GM12878 (cell line): ENCODE results near the gene UFC1. TPM values are rescaled to one million over a fixed set of nuclear protein-coding genes. Genes with fewer than 3 reads are reported as not detected.

Experiments
- ATAC-seq: fragments of 200-7000 bp; cut with Tn5 transposase; 3 replicates; pipeline ENCODE4 v1.9.1; 2020; ENCODE audit warnings: mild to moderate bottlenecking, moderate library complexity
- BruUV-seq: library from RNA; stranded (reverse); fragments of 400-500 nt; replicated peaks from 2 replicates; lab custom pipeline; 2021; lab: Mats Ljungman, UMichigan
- CTCF ChIA-PET: fragments of 300-600 bp; sonication (Branson Sonifier 250); formaldehyde crosslinking; extraction: SDS; loops from one replicate; lab custom pipeline; 2021; ENCODE audit warnings: inconsistent platforms; lab: Yijun Ruan, JAX
- POLR2A ChIA-PET: fragments of 350-600 bp; formaldehyde crosslinking; extraction: SDS; loops from one replicate; lab custom pipeline; 2021; ENCODE audit warnings: inconsistent platforms; lab: Charles Lee
- RAD21 ChIA-PET: fragments of 300-600 bp; sonication (Branson Sonifier 250); formaldehyde crosslinking; loops from one replicate; lab custom pipeline; 2023; ENCODE audit warnings: antibody characterized with exemption; ENCODE audit not compliant: unreplicated experiment; lab: Charles Lee
- SMC1A ChIA-PET: fragments of 300-600 bp; sonication (Branson Sonifier 250); formaldehyde crosslinking; loops from one replicate; lab custom pipeline; 2023; ENCODE audit not compliant: unreplicated experiment, uncharacterized antibody; lab: Charles Lee
- DNase-seq: peaks from one replicate; pipeline ENCODE4 v3.0.0-alpha.2; 2011; ENCODE audit warnings: low read depth, low spot score
- FAIRE-seq: peaks from 3 replicates; lab custom pipeline; 2011; peaks lifted over from hg19 to GRCh38; lab: Jason Lieb, UNC
- H2AFZ ChIP-seq: 2 replicates; pipeline ENCODE4 v1.6.0; 2011; ENCODE audit warnings: low read depth, low read length, control low read depth; ENCODE audit not compliant: control insufficient read depth
- H3K27ac ChIP-seq: 2 replicates; pipeline ENCODE4 v1.5.1; 2011; ENCODE audit warnings: control low read depth; ENCODE audit not compliant: control insufficient read depth, insufficient read depth
- H3K27me3 ChIP-seq, 2 experiments: replicated peaks in 1 of 2; 2 replicates each; pipeline versions ENCODE4 v1.6.0 to v1.6.1; 2011; ENCODE audit warnings: low read length in 1 of 2; ENCODE audit not compliant: control insufficient read depth in 2 of 2, insufficient read depth in 2 of 2
- H3K36me3 ChIP-seq, 2 experiments: 2 replicates each; pipeline ENCODE4 v1.5.1; 2011; ENCODE audit warnings: low read length in 1 of 2; ENCODE audit not compliant: control insufficient read depth in 2 of 2, insufficient read depth in 2 of 2
- H3K4me1 ChIP-seq: 2 replicates; pipeline ENCODE4 v1.6.1; 2011; ENCODE audit warnings: mild to moderate bottlenecking, low read length, moderate library complexity, mixed read lengths; ENCODE audit not compliant: control insufficient read depth, insufficient read depth
- H3K4me2 ChIP-seq: 2 replicates; pipeline ENCODE4 v1.6.0; 2011; ENCODE audit warnings: control low read depth; ENCODE audit not compliant: control insufficient read depth, insufficient read depth
- H3K4me3 ChIP-seq: fragments of 200-600 bp; sonication (generic); 2 replicates; pipeline ENCODE4 v1.5.1; 2016
- H3K79me2 ChIP-seq: 2 replicates; pipeline ENCODE4 v1.6.0; 2011; ENCODE audit warnings: low read length; ENCODE audit not compliant: control insufficient read depth, insufficient read depth
- H3K9ac ChIP-seq: 2 replicates; pipeline ENCODE4 v1.8.0; 2011; ENCODE audit warnings: low read length, control low read depth, mixed read lengths; ENCODE audit not compliant: control insufficient read depth, insufficient read depth
- H3K9me3 ChIP-seq: replicated peaks from 3 replicates; pipeline ENCODE4 v1.5.1; 2011; ENCODE audit warnings: mild to moderate bottlenecking, low read length; ENCODE audit not compliant: control insufficient read depth, insufficient read depth
- H4K20me1 ChIP-seq: 2 replicates; pipeline ENCODE4 v1.6.0; 2011; ENCODE audit not compliant: control insufficient read depth, insufficient read depth
- BMI1 ChIP-seq: fragments of 450-650 bp; IDR thresholded peaks from 2 replicates; pipeline ENCODE4 v1.6.1; 2016; ENCODE audit warnings: mild to moderate bottlenecking, moderate library complexity, borderline replicate concordance
- CHD4 ChIP-seq: fragments of 200-600 bp; sonication (generic); IDR thresholded peaks from 2 replicates; pipeline ENCODE4 v1.6.1; 2016; ENCODE audit warnings: mild to moderate bottlenecking
- CTCF ChIP-seq, 3 experiments: IDR thresholded peaks in 2 of 3; conservative IDR thresholded peaks in 1 of 3; 2 replicates each; pipeline ENCODE4 v1.5.1; 2011; ENCODE audit warnings: low read depth in 3 of 3, low read length in 3 of 3, mild to moderate bottlenecking in 3 of 3, control low read depth in 2 of 3, moderate library complexity in 2 of 3, inconsistent platforms in 1 of 3, mixed read lengths in 1 of 3; ENCODE audit not compliant: control insufficient read depth in 2 of 3, insufficient read depth in 1 of 3; ENCODE audit errors: extremely low read depth in 1 of 3
- E2F4 ChIP-seq: IDR thresholded peaks from 2 replicates; pipeline ENCODE4 v1.6.1; 2012; ENCODE audit warnings: low read depth, low read length, improper control_type of control experiment
- EED ChIP-seq: sonication (generic); IDR thresholded peaks from 2 replicates; pipeline ENCODE4 v1.6.1; 2016; ENCODE audit warnings: antibody characterized with exemption, low read depth
- FOS ChIP-seq: IDR thresholded peaks from 3 replicates; pipeline ENCODE4 v1.6.1; 2011; ENCODE audit warnings: borderline replicate concordance; ENCODE audit not compliant: insufficient read length; ENCODE audit errors: extremely low read depth
- IKZF1 ChIP-seq: fragments of 450-650 bp; conservative IDR thresholded peaks from 2 replicates; pipeline ENCODE4 v1.6.1; 2017; ENCODE audit warnings: antibody characterized with exemption, mild to moderate bottlenecking
- MXI1 ChIP-seq: fragments of 150-350 bp; IDR thresholded peaks from 2 replicates; pipeline ENCODE4 v1.6.1; 2011; ENCODE audit warnings: low read depth, mild to moderate bottlenecking, inconsistent platforms, low read length, improper control_type of control experiment
- NFYA ChIP-seq: IDR thresholded peaks from 2 replicates; pipeline ENCODE4 v1.6.1; 2011; ENCODE audit warnings: low read depth, mild to moderate bottlenecking, low read length, improper control_type of control experiment, borderline replicate concordance
- NR2C1 ChIP-seq: fragments of 450-650 bp; IDR thresholded peaks from 2 replicates; pipeline ENCODE4 v1.6.1; 2017; ENCODE audit warnings: antibody characterized with exemption, mild to moderate bottlenecking, moderate library complexity
- NR2F1 ChIP-seq: fragments of 450-650 bp; conservative IDR thresholded peaks from 2 replicates; pipeline ENCODE4 v1.6.1; 2017; ENCODE audit warnings: mild to moderate bottlenecking
- PAX5 ChIP-seq: IDR thresholded peaks from 2 replicates; pipeline ENCODE4 v1.6.1; 2011; ENCODE audit warnings: low read depth, low read length, borderline replicate concordance
- RAD51 ChIP-seq: fragments of 450-650 bp; IDR thresholded peaks from 2 replicates; pipeline ENCODE4 v1.6.1; 2016; ENCODE audit warnings: moderate library complexity, mild to moderate bottlenecking, inconsistent platforms
- RUNX3 ChIP-seq: IDR thresholded peaks from 2 replicates; pipeline ENCODE4 v1.6.1; 2012; ENCODE audit warnings: low read length, inconsistent platforms
- SMAD1 ChIP-seq: fragments of 450-650 bp; IDR thresholded peaks from 2 replicates; pipeline ENCODE4 v1.6.1; 2018; ENCODE audit warnings: mild to moderate bottlenecking, low read depth; ENCODE audit not compliant: partially characterized antibody
- STAT1 ChIP-seq: fragments of 450-650 bp; conservative IDR thresholded peaks from 2 replicates; pipeline ENCODE4 v1.6.1; 2014; ENCODE audit warnings: antibody characterized with exemption, mild to moderate bottlenecking
- TCF12 ChIP-seq: IDR thresholded peaks from 2 replicates; pipeline ENCODE4 v1.6.1; 2011; ENCODE audit warnings: low read depth, mild to moderate bottlenecking, low read length
- ZBED1 ChIP-seq: IDR thresholded peaks from 2 replicates; pipeline ENCODE4 v1.6.1; 2016; ENCODE audit warnings: borderline replicate concordance
- WGBS: methylation state at CpG from one replicate; pipeline ENCODE4 v1.1.6; 2016; ENCODE audit warnings: low lambda C conversion rate; ENCODE audit not compliant: insufficient replicate concordance, insufficient coverage; ENCODE audit errors: missing lambda C conversion rate; 5-methylcytosine and 5-hydroxymethylcytosine counted together
- in situ Hi-C: fragments of 300-500 bp; cut with MboI; formaldehyde crosslinking; loops from 9 replicates; pipeline ENCODE4 v1.14.3; 2018; ENCODE audit warnings: mixed read lengths
- intact Hi-C: fragments of 100-400 bp; cut with micrococcal nuclease; formaldehyde crosslinking; loops from one replicate; pipeline ENCODE4 v1.14.2; 2022; ENCODE audit not compliant: unreplicated experiment
- polyA plus RNA-seq, 11 experiments: library from polyadenylated mRNA; depleted of rRNA in 4 of 11; unstranded in 6 of 11; stranded (reverse) in 5 of 11; fragments of >200 nt; fragmentation: Nextera tagmentation in 4 of 11; fragmentation: Illumina TruSeq in 1 of 11; extraction: Ambion mirVana in 4 of 11; extraction: Trizol in 1 of 11; gene quantifications; 1 replicate in 1 of 11; 2 replicates in 10 of 11; pipeline versions ENCODE4 v1.2.1 to v1.2.3, GENCODE V29; 2011 to 2016; ENCODE audit warnings: inconsistent platforms in 2 of 11, missing spikeins in 2 of 11, low read depth in 1 of 11
- total RNA-seq, 4 experiments: library from RNA; depleted of rRNA in 3 of 4; stranded (reverse); fragments of >200 nt in 3 of 4; fragmentation: Illumina TruSeq in 1 of 4; extraction: Trizol in 1 of 4; gene quantifications; 2 replicates each; pipeline versions ENCODE4 v1.2.1 to v1.2.3, GENCODE V29; 2013 to 2021

The UFC1 gene
- total and polyA plus RNA-seq, 10 of the 15 experiments (the other 5 are each of a cell fraction or from before 2014, with no cell fraction given): 95.9 to 239 (median 151) TPM

DNA sequence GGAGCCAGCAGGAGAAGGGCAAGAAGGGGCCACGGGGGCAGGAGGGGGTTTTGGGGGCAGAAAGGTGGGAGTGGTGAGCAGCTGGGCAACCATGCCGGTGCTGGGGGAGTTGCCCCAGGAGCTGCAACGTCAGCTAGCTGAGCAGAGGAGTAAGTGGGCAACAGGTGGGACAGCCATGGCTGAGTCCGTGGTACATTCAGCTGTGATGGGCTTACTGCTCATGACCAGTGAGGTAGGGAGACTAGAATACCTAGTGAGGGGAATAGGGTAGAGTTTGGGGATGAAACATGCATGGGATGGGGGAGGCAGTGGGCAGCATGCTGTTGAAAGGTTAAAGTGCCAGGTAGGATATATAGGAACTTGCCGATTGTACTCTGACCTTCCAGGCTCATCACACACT is 7.9 kb downstream of the UFC1 start:
- Histone ChIP-seq H3K4me3 (no peak overlapping the region), H3K27ac (no peak overlapping the region), H3K4me1 (peaks cover 15% of the 10 kb centered on the region), H3K27me3 (no peaks in the 10 kb centered on the region), H3K9me3 (no peaks in the 10 kb centered on the region), H3K4me2 (no peak overlapping the region), H4K20me1 (no peaks in the 10 kb centered on the region), H2AFZ (no peak overlapping the region), H3K79me2 (peaks cover 8% of the 10 kb centered on the region), H3K9ac (no peak overlapping the region), H3K36me3 (peaks cover 0 to 16% of the 10 kb centered on the region in 2 experiments; a peak in 3 of 4 replicates)
- no peak for FAIRE-seq
- 76% methylated on average over 5 of the region's 5 CpGs for WGBS
- no peak for DNase-seq
- ChIA-PET POLR2A (no interaction called here), RAD21 (interaction anchor here (0.8 to 1.1 kb wide), 3 partner anchors 171 to 223 kb away, joined by 3 to 5 read pairs (median 3); no protein-coding TSS in a partner anchor), CTCF (interaction anchor here (0.8 to 1.4 kb wide), 4 partner anchors 19 to 220 kb away, joined by 3 to 7 read pairs (median 4); partner anchors contain the start of genes DEDD and TOMM40L), SMC1A (interaction anchor here (0.9 to 1.1 kb wide), 2 partner anchors 14 to 55 kb away, joined by 3 read pairs; no protein-coding TSS in a partner anchor)
- intact Hi-C loops: no loop called here
- ATAC-seq: no peak
- TF ChIP-seq NR2F1: no peak
- TF ChIP-seq RUNX3: no peak
- TF ChIP-seq EED: no peak
- no peak for TF ChIP-seq IKZF1
- TF ChIP-seq TCF12: no peak
- no peak for TF ChIP-seq BMI1
- TF ChIP-seq RAD51: no peak
- TF ChIP-seq SMAD1: no peak
- TF ChIP-seq FOS: no peak
- no peak for TF ChIP-seq CHD4
- no peak for TF ChIP-seq CTCF (IDR thresholded peaks at IDR 0.05 in 2 of 3, conservative IDR thresholded peaks at IDR 0.05 in 1 of 3; ENCODE audit: control insufficient read depth in 2 of 3, extremely low read depth in 1 of 3, insufficient read depth in 1 of 3, low read depth in 3 of 3, low read length in 3 of 3)
- no peak for TF ChIP-seq NR2C1
- TF ChIP-seq PAX5: no peak
- TF ChIP-seq MXI1: no peak
- TF ChIP-seq NFYA: no peak
- no peak for TF ChIP-seq E2F4
- no peak for TF ChIP-seq STAT1
- TF ChIP-seq ZBED1: no peak
- no TSS peak for BruUV-seq
- in situ Hi-C loops: no loop called here
